SKM-1 treated with dmso at 0.1 percent for 144 hours (cell line): Measurements from ENCODE around the gene ADGRD1.
"Not testable (repeated sequence)": the region's sequence is repeated elsewhere in the genome, so short reads cannot be mapped to it uniquely, and the experiment has no call there.

ENCODE experiments used
- DNase-seq: peaks from one replicate; lab custom pipeline; 2025; ENCODE audit not compliant: unreplicated experiment; lab: John Stamatoyannopoulos, UW

The ADGRD1 gene

GRCh38 chr12:131070136-131070535 lies 116.4 kb downstream of the ADGRD1 start:
- not testable (repeated sequence) for DNase-seq

- DNase-seq: not testable (repeated sequence)
Measured at GRCh38 chr12:131070668-131071067, 117.0 kb downstream of the ADGRD1 start.

- DNase-seq: not testable (repeated sequence)
Measured at GRCh38 chr12:131071234-131071820, 117.6 kb downstream of the ADGRD1 start.

GRCh38 chr12:131071950-131072349 lies 118.2 kb downstream of the ADGRD1 start:
- not testable (repeated sequence) for DNase-seq

GRCh38 chr12:131072451-131073230 lies 118.9 kb downstream of the ADGRD1 start:
- DNase-seq: no peak

- DNase-seq: no peak
Measured at GRCh38 chr12:131074221-131075083, 120.7 kb downstream of the ADGRD1 start.

GRCh38 chr12:131075194-131075593 lies 121.5 kb downstream of the ADGRD1 start:
- DNase-seq: no peak

GRCh38 chr12:131075611-131076010 lies 121.9 kb downstream of the ADGRD1 start:
- no peak for DNase-seq

- DNase-seq: no peak
Measured at GRCh38 chr12:131076296-131076695, 122.6 kb downstream of the ADGRD1 start.

GRCh38 chr12:131076791-131077747 lies 123.4 kb downstream of the ADGRD1 start:
- no peak for DNase-seq

- DNase-seq: no peak
Measured at GRCh38 chr12:131077931-131078391, 124.3 kb downstream of the ADGRD1 start.

- DNase-seq: no peak
Measured at GRCh38 chr12:131082290-131083194, 128.8 kb downstream of the ADGRD1 start.

- DNase-seq: no peak
Measured at GRCh38 chr12:131084341-131085011, 130.8 kb downstream of the ADGRD1 start.

GRCh38 chr12:131085125-131085815 lies 131.6 kb downstream of the ADGRD1 start:
- DNase-seq: no peak

- no peak for DNase-seq
Measured at GRCh38 chr12:131085816-131086591, 132.3 kb downstream of the ADGRD1 start.

- DNase-seq: no peak
Measured at GRCh38 chr12:131087302-131087818, 133.7 kb downstream of the ADGRD1 start.

- no peak for DNase-seq
Measured at GRCh38 chr12:131087991-131088700, 134.4 kb downstream of the ADGRD1 start.
